Glomerular visceral epithelial cell (primary cell): ENCODE measurements around the gene PPP1R14B.

Experiments used
- DNase-seq: peaks from one replicate; pipeline ENCODE4 v3.0.0-alpha.2; 2016; ENCODE audit errors: extremely low spot score

Gene PPP1R14B

DNA sequence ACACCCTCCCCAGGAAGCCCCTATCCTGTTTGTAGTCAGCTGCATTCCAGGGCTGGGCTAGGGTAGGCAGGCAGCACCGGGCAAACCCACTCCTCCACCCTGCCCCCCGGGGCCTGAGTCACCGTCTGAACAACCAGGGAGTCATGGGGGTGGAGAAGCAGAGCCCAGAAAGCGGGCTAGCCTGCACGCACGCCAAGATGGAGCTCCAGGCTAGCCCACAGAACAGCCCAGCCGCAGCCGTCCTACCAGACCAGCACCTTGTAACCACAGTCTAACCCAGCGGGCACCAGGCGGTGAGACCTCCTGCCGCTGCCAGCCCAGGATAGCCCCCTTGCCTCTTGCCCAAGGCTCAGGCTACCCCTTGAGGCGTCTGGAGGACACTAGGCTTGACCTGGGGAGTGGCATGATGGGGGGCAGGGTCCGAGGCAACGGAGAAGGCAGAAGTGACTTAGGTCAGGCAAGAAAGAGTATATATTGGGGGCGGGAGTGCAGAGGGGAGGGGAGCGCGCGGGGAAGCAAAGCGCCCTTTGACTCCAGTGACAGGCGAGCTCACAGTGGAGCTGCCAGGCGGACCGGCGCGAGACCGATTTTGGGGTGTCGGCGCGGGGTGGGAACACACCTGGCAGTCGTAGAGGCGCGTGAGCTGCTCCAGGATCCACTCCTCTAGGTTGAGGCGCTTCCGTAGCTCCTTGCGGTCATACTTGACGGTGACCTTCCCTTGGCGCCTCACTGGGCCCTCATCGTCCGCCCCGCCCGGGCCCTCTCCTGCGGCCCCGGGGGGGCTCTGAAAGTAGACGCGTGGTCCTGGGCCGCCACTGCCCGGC is 734 bp downstream of the PPP1R14B start:
- peak; percentile 85 for DNase-seq

DNA sequence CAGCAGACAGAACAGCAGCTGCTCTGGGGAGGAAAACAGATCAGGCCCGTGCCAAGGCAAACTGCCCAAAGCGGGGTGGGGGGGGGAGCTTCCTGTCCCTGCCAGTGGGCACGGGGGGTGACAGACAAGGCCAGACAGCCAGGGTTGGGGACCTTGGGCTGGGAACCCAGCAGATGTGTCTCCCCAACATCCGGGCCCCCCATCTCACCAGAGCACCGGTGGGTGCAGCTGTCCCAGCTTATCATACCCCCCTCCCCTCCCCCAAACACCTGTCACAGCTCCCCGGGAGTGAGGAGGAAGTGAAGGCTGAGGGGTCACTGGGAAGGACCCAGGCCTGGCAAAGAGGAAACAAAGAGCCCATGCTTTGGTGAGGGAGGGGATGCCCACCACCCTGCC is 1.3 kb downstream of the PPP1R14B start:
- DNase-seq, result peak; percentile 27

DNA sequence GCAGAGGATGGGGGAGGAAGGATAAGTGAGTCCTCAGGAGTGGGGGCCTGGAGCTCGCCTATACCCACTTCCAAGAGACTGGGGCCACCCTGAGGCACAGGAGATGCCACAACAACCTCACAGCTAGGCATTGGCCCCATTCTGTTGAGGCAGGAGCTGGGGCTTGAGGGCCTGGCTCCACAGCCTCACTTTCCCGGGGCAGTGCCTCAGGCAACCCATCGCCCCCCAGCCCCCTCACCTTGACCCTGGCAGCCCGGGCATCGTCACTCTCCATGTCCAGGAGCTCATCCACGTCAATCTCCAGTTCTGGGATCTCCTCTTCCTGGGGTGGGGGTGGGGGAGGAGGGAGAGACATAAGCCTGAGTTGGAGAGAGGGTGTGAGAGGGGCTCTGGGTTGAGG is 1.8 kb downstream of the PPP1R14B start:
- DNase-seq, result no peak

DNA sequence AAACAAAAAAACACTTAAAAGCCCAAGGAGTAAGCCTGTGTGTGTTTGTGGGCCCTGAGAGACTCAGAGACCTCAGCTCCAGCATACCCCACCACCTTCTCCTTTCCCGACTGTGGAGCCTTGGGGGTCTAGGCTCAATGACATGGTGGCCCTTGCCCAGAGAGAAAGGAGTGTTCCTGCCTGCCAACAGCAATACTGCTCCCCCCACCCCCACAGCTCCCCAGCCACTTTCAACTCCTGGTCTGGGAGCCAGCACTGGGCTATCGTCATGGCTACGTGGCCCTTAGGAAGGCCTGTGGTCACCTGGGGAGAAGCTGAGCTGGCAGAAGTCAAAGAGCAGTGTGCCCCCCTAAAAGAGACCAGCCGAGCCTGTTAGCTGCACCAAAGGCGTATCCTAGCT is 2.6 kb downstream of the PPP1R14B start:
- DNase-seq, result no peak

GRCh38 chr11:64243236-64243854 is 3.4 kb downstream of the PPP1R14B start:
- no peak for DNase-seq

DNA sequence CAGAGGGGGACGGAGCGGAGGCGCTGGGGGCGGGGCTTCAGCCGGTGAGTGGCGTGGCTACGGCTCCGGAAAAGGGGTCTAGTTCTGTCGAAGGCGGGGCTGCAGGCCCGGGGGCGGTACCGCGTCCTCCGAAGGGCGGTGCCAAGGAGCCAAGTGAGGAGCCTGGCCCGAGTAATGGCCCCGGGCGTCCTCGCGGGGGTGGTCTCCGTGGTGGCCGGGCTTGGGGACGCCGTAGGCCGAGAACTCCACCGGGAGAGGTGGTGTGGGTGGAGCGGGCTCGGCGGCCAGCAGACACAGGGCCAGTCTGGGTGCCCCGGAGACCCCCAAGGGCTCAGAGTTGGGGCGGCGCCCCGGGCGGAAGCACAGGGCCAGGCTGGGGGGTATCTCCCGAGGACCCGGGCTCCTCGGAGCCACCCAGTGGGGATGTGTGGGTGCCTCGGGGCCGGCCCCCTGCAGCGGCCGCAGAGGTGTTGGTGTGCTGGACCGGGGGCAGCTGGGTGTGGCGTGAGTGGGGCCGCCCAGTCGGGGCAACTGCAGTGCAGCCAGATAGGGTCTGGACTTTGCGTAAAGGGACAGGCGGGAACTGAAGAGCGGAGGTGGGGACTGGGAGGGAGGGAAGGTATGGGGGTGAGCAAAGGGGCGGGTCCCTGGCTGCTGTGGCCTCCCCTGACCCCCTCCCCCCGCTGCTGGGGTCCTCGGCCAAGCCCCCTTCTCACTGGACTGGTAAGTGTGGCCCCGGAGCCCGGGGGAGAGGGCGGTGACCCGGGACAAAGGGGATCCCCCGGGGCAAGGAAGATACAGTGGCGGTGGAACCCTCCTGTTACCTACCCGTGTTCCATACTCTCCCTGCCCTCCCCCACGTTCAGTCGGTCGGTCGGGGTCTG is 5.0 kb downstream of the PPP1R14B start:
- peak; percentile 66 for DNase-seq

- peak; percentile 100 for DNase-seq
These were observed 5.6 kb downstream of the PPP1R14B start for GRCh38 chr11:64241241-64241490.

DNA sequence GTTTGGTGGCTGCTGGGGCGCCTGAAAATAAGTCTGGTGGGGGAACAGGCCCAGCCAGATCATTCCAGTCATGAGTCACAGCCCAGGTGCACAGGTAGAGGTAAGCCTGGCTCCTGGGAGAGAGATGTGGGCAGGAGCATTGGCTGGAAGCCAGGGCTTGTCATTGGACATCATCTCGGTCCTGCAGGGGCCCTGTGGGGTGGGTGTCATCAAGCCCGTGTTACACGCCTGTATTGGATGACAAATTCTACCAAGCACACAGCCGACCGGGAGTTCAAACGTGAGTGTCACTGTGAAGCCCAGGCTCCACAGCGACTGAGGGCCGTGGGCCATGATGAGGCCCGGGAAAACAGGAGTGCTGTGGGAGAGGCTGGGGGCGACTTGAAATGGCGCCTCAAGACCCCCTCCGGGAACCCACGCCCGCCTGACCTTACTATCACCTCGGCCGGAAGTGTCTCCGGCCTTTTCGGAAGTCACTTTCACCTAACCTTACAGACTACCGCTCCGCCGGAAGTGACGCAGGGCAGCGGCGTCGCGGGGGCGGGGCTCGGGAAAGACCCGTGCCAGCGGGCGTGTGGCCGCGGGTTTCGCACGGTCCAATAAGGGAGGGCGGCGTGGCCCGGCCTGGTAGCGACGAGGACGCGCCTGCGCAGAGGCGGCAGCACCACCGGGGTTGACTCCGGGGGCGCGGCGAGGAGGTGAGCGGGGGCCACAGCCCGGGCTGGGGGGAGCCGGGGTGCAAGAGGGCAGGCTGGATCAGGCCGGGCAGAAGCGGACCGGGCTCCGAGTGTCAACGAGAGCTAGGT is 6.1 kb downstream of the PPP1R14B start, which contains the start of gene FKBP2:
FKBP2 (plus strand) TSS at position 661 of the 806 bp plus-strand sequence. CDS start 1,293 bp downstream, outside the sequence.
- DNase-seq, result peak; percentile 96

- DNase-seq, result no peak
These were observed 6.9 kb downstream of the PPP1R14B start for GRCh38 chr11:64239662-64240434.

DNA sequence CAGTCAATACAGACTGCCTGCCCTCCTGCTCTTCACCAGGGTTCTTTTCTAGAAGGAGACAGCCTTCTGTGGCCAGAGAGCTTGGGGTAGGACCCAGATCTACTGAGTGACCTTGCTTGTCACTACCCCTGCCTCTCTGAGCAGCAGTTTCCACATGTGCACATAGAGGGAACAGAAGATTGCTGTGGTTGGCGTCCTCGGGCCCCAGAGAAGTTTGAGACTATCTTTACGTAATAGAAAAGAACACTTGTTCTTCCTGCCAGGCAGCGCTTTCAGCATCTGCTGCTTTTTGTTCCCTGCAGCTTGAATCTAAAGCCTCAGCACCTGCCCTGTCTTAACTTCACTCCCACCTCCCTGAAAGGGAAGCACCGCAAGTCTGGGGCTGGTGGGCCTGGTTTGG is 7.7 kb downstream of the PPP1R14B start:
- DNase-seq, result no peak

GRCh38 chr11:64238076-64238475 is 8.7 kb downstream of the PPP1R14B start:
- DNase-seq, result no peak

- DNase-seq, result no peak
These were observed 9.2 kb downstream of the PPP1R14B start for GRCh38 chr11:64237484-64237951.

DNA sequence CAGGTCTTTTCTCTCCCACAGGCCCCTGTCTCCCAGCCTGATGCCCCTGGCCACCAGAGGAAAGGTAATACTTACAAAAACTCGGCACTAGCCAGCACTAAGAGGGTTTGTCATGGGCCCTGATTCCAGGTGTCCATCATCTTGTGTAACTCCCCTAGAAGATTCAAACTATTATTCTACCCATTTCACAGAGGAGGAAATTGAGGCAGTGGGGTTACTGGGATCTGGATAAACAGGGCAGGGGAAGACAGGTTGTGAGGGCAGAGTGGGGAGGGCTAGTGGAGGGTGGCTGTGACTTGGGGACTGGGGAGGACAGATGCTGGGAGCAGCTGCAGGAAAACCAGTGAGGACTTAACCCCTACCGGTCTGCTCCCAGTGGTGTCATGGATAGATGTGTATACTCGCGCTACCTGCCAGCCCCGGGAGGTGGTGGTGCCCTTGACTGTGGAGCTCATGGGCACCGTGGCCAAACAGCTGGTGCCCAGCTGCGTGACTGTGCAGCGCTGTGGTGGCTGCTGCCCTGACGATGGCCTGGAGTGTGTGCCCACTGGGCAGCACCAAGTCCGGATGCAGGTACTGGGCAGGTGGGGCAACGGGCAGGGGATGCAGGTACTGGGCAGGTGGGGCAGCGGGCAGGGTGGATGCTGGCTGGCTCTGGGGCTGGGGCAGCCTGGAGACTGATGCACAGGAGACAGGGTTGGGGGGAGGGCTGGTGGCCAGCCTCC is 11.1 kb downstream of the PPP1R14B start:
- no peak for DNase-seq

DNA sequence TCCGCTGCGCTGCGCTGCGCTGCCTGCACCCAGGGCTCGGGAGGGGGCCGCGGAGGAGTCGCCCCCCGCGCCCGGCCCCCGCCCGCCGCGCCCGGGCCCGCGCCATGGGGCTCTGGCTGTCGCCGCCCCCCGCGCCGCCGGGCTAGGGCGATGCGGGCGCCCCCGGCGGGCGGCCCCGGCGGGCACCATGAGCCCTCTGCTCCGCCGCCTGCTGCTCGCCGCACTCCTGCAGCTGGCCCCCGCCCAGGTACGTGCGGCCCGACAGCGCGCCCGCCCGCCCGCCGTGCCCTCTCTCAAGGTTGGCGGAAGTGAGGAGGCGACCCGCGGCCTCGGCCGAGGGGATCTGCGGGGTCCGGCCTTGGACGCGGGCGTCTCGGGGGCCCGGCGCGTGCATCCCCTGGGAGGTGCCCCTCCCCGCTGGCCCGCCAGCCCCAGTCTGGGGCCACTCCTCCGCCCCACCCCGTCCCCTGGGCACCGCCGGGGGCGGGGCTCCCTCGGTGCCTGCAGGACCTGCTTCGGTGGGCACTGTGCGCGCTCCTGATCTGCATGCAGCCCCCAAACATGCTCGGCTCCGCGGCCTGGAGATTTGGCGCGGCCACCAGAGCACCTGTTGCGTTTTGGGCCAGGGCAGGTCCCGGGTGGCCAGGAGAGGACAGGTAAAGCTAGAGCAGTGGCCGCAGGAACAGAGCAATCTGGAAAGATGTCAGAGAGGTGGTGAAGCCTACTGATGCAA is 11.9 kb downstream of the PPP1R14B start:
- peak; percentile 50 for DNase-seq

DNA sequence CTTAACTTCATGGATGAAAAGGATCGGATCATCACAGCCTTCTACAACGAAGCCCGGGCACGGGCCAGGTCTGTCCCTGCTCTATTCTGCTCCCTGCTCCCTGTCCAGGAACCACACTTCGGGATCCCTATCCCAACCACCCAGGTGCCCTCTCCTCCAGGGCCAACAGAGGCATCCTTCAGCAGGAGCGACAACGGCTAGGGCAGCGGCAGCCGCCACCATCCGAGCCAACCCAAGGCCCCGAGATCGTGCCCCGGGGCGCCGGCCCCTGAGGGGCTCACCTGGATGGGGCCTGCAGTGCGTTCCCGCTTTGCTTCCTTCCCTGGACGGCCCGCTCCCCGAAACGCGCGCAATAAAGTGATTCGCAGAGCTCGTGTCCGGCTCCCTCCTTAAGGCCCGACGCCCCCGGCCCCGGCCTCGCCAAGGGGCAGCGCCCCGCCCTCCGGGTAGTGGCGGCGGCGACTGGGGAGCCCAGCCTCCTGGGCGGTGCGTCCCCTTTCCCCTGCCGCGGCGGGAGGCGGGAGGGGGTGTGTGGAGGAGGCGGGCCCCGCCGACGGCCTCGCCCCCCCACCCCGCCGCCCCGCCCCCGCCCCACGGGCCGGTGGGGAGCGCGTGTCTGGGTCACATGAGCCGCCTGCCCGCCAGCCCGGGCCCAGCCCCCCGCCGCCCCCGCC is 12.7 kb downstream of the PPP1R14B start, which contains the start of gene VEGFB:
VEGFB (plus strand) TSS at position 672 of the 674 bp plus-strand sequence. CDS start 250 bp downstream, outside the sequence.
- DNase-seq, result peak; percentile 73

GRCh38 chr11:64232967-64233315 is 13.8 kb downstream of the PPP1R14B start:
- no peak for DNase-seq

DNA sequence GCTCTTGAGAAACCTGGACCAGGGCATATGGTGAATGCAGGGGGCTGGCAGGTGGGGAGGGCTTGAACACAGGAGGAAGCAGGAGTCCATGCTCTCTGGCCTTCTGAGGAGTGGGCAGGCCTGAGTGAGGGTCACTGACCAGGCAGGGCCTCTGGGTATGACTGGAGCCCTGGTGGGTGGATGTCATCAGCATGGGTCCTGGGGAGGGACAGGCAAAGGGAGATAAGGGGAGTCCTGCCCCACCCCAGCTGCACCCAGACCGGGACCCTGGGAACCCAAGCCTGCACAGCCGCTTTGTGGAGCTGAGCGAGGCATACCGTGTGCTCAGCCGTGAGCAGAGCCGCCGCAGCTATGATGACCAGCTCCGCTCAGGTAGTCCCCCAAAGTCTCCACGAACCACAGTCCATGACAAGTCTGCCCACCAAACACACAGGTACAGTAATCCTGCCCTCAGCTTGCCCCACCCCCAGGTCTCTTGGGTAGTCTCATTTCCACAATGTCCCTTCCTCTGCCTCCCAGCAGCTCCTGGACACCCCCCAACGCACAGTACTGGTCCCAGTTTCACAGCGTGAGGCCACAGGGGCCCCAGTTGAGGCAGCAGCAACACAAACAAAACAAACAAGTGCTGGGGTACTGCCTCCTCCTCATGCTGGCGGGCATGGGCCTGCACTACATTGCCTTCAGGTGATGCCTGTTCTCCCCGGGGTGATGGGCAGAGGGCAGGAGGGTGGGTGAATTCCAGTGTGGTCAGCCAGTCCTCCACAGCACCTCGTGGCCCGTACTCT is 14.4 kb downstream of the PPP1R14B start:
- DNase-seq, result no peak

DNA sequence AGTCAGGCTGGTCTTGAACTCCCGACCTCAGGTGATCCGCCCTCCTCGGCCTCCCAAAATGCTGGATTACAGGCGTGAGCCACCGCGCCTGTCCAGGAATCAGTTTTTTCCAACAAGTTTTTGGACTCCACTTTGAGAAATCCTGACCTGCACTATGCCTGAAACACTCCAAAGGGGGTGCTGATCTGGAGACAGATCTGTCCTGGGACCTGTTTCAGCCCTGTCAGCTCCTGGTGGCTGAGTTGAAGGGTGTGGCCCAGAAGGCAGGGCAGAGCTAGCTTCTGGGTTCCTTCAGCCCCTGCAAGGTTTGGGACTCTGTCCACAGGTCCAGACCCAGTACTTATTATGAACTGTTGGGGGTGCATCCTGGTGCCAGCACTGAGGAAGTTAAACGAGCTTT is 15.2 kb downstream of the PPP1R14B start:
- DNase-seq, result no peak
